Activated gamma-delta T cell treated with anti-CD3 and anti-CD28 coated beads, Interleukin-2, amount 50 U/mL, for 16 hours (primary cell): ENCODE data around the gene SECISBP2.

Experiments
- DNase-seq: peaks from one replicate; pipeline ENCODE4 v3.0.0-alpha.2; 2020; ENCODE audit warnings: low read depth

SECISBP2 gene

GRCh38 chr9:89408628-89409101, 90.4 kb downstream of the SECISBP2 start:
- DNase-seq: peak; percentile 65
